SH-SY5Y (cell line): ENCODE results near the gene CAMTA1.

Source experiments
- GATA2 ChIP-seq: IDR thresholded peaks from 2 replicates; pipeline ENCODE4 v1.6.1; 2011; ENCODE audit warnings: mild to moderate bottlenecking, low read depth, low read length
- GATA3 ChIP-seq: IDR thresholded peaks from 2 replicates; pipeline ENCODE4 v1.6.1; 2011; ENCODE audit warnings: low read depth, mild to moderate bottlenecking, low read length, moderate library complexity

- TF ChIP-seq GATA2: no peak
- no peak for TF ChIP-seq GATA3
These were observed 715.3 kb downstream of the CAMTA1 start for GRCh38 chr1:7500381-7501083.
